NT2/D1 (cell line): ENCODE results near the gene ZNF516.

Source experiments
- YY1 ChIP-seq: IDR thresholded peaks from 2 replicates; pipeline ENCODE4 v1.6.1; 2011; ENCODE audit not compliant: insufficient read length, insufficient read depth
- ZNF274 ChIP-seq: IDR thresholded peaks from 2 replicates; pipeline ENCODE4 v1.6.1; 2011; ENCODE audit warnings: mild to moderate bottlenecking, low read depth, low read length

- TF ChIP-seq YY1 (no peak), ZNF274 (no peak)
Observed at GRCh38 chr18:76454418-76454817, 40.6 kb downstream of the ZNF516 start.
